SK-N-SH (cell line): ENCODE data around the gene FLRT2. TPM values are rescaled to one million over a fixed set of nuclear protein-coding genes. Genes with fewer than 3 reads are reported as not detected.

Experiments used
- CTCF ChIA-PET: fragments of 300-600, 350-600 bp; formaldehyde crosslinking; extraction: SDS; loops from one replicate; lab custom pipeline; 2021; lab: Yijun Ruan, JAX
- POLR2A ChIA-PET: fragments of 350-600 bp; sonication (Branson Sonifier 250); formaldehyde crosslinking; extraction: SDS; loops from one replicate; lab custom pipeline; 2020; ENCODE audit warnings: antibody characterized with exemption, inconsistent platforms; lab: Yijun Ruan, JAX
- DNase-seq: peaks from one replicate; pipeline ENCODE4 v3.0.0; 2012
- H2AFZ ChIP-seq: fragments of 200-600 bp; sonication (generic); 2 replicates; pipeline ENCODE4 v1.8.1; 2016; ENCODE audit warnings: antibody characterized with exemption, mild to moderate bottlenecking, low read depth
- H3F3A ChIP-seq: fragments of 200-600 bp; sonication (generic); replicated peaks from 2 replicates; pipeline ENCODE3; 2016; ENCODE audit warnings: antibody characterized with exemption, mild to moderate bottlenecking; ENCODE audit not compliant: insufficient read depth
- H3K27ac ChIP-seq, 2 experiments: fragments of 200-500 bp in 1 of 2; fragments of 200-600 bp in 1 of 2; sonication (Bioruptor generic) in 1 of 2; sonication (generic), shearing (Covaris generic) in 1 of 2; 2 replicates each; pipeline versions ENCODE4 v1.5.1 to v1.6.1; 2014 to 2016; ENCODE audit warnings: low read depth in 2 of 2, inconsistent platforms in 1 of 2, low read length in 1 of 2, mild to moderate bottlenecking in 1 of 2, mixed read lengths in 1 of 2
- H3K27me3 ChIP-seq: fragments of 200-600 bp; sonication (generic), shearing (Covaris generic); 2 replicates; pipeline ENCODE4 v1.6.1; 2016; ENCODE audit warnings: mixed run types; ENCODE audit not compliant: insufficient read depth
- H3K36me3 ChIP-seq, 2 experiments: fragments of 200-500 bp in 1 of 2; fragments of 200-600 bp in 1 of 2; sonication (Bioruptor generic) in 1 of 2; sonication (generic) in 1 of 2; replicated peaks in 1 of 2; 2 replicates each; pipeline versions ENCODE3 to v1.5.1; 2014 to 2016; ENCODE audit warnings: low read length in 1 of 2, mild to moderate bottlenecking in 1 of 2; ENCODE audit not compliant: insufficient read depth in 2 of 2, control insufficient read depth in 1 of 2
- H3K4me1 ChIP-seq, 2 experiments: fragments of 200-500 bp in 1 of 2; fragments of 200-600 bp in 1 of 2; sonication (Bioruptor generic) in 1 of 2; sonication (generic), shearing (Covaris generic) in 1 of 2; 2 replicates each; pipeline versions ENCODE4 v1.5.1 to v1.6.1; 2014 to 2016; ENCODE audit warnings: low read depth in 1 of 2, low read length in 1 of 2, mixed run types in 1 of 2; ENCODE audit not compliant: insufficient read depth in 2 of 2, control insufficient read depth in 1 of 2
- H3K4me2 ChIP-seq: fragments of 200-600 bp; sonication (generic), shearing (Covaris generic); 2 replicates; pipeline ENCODE4 v1.6.1; 2017; ENCODE audit warnings: mixed run types
- H3K4me3 ChIP-seq, 2 experiments: fragments of 200-500 bp in 1 of 2; fragments of 200-600 bp in 1 of 2; sonication (Bioruptor generic) in 1 of 2; sonication (generic), shearing (Covaris generic) in 1 of 2; 2 replicates each; pipeline versions ENCODE4 v1.5.1 to v1.8.1; 2014 to 2016; ENCODE audit warnings: low read depth in 2 of 2, inconsistent platforms in 1 of 2, low read length in 1 of 2, mild to moderate bottlenecking in 1 of 2, mixed read lengths in 1 of 2, moderate library complexity in 1 of 2
- H3K79me2 ChIP-seq: fragments of 200-600 bp; sonication (generic); 2 replicates; pipeline ENCODE4 v1.8.1; 2017; ENCODE audit warnings: mild to moderate bottlenecking; ENCODE audit not compliant: insufficient read depth
- H3K9ac ChIP-seq: fragments of 200-600 bp; sonication (generic); 2 replicates; pipeline ENCODE4 v1.6.1; 2017; ENCODE audit warnings: mixed run types
- H3K9me2 ChIP-seq: fragments of 200-600 bp; sonication (generic); 2 replicates; pipeline ENCODE4 v1.6.1; 2017; ENCODE audit warnings: mixed run types
- H3K9me3 ChIP-seq: fragments of 200-600 bp; sonication (generic); 2 replicates; pipeline ENCODE4 v1.6.1; 2017; ENCODE audit warnings: mixed run types, mild to moderate bottlenecking, moderate library complexity
- H4K20me1 ChIP-seq: fragments of 200-600 bp; sonication (generic); 2 replicates; pipeline ENCODE4 v1.6.1; 2017; ENCODE audit warnings: mild to moderate bottlenecking, mixed run types; ENCODE audit not compliant: insufficient read depth
- ELF1 ChIP-seq: IDR thresholded peaks from 2 replicates; pipeline ENCODE4 v1.4.0; 2012
- EP300 ChIP-seq, 2 experiments: IDR thresholded peaks; 2 replicates each; pipeline versions ENCODE4 v1.4.0 to v1.6.1; 2012; ENCODE audit warnings: borderline replicate concordance in 1 of 2, low read depth in 1 of 2, low read length in 1 of 2
- EZH2phosphoT487 ChIP-seq: fragments of 200-600 bp; sonication (generic); IDR thresholded peaks from 2 replicates; pipeline ENCODE4 v1.6.1; 2017; ENCODE audit warnings: low read depth, mixed run types, mild to moderate bottlenecking, antibody characterized with exemption, moderate library complexity, borderline replicate concordance
- FOXM1 ChIP-seq: IDR thresholded peaks from 2 replicates; pipeline ENCODE4 v1.4.0; 2012; ENCODE audit warnings: low read depth, mild to moderate bottlenecking
- GATA2 ChIP-seq: sonication (generic); formaldehyde crosslinking; IDR thresholded peaks from 2 replicates; pipeline ENCODE4 v1.5.0; 2020; ENCODE audit warnings: mild to moderate bottlenecking, missing genetic modification reagents
- JUND ChIP-seq: IDR thresholded peaks from 2 replicates; pipeline ENCODE4 v1.4.0; 2012
- MEF2A ChIP-seq: IDR thresholded peaks from 2 replicates; pipeline ENCODE4 v1.4.0; 2012; ENCODE audit warnings: low read depth, borderline replicate concordance
- MXI1 ChIP-seq: IDR thresholded peaks from 2 replicates; pipeline ENCODE4 v1.6.1; 2012; ENCODE audit warnings: mild to moderate bottlenecking, low read depth, low read length, improper control_type of control experiment
- PBX3 ChIP-seq: IDR thresholded peaks from 2 replicates; pipeline ENCODE4; 2012
- POLR2AphosphoS5 ChIP-seq: IDR thresholded peaks from 2 replicates; pipeline ENCODE4 v1.6.1; 2012; ENCODE audit warnings: low read depth, low read length
- RCOR1 ChIP-seq: fragments of 150-350 bp; IDR thresholded peaks from 2 replicates; pipeline ENCODE4 v1.6.1; 2017; ENCODE audit warnings: antibody characterized with exemption, low read length
- SIN3A ChIP-seq: IDR thresholded peaks from 2 replicates; pipeline ENCODE4 v1.6.1; 2012; ENCODE audit warnings: low read depth, mild to moderate bottlenecking, low read length, moderate library complexity, borderline replicate concordance
- TCF12 ChIP-seq: IDR thresholded peaks from 2 replicates; pipeline ENCODE4 v1.4.0; 2012
- YY1 ChIP-seq: IDR thresholded peaks from 2 replicates; pipeline ENCODE4 v1.4.0; 2012; ENCODE audit warnings: low read depth, mild to moderate bottlenecking
- WGBS: methylation state at CpG from one replicate; pipeline ENCODE4 v1.1.6; 2017; ENCODE audit warnings: low lambda C conversion rate; 5-methylcytosine and 5-hydroxymethylcytosine counted together
- polyA plus RNA-seq, 3 experiments: library from polyadenylated mRNA; depleted of rRNA; stranded (reverse); fragments of >200 nt; gene quantifications; 2 replicates each; pipeline ENCODE4 v1.2.3, GENCODE V29; 2012
- TF ChIP-seq, protein P1 (sequence below): fragments of 150-350 bp; IDR thresholded peaks from 2 replicates; pipeline ENCODE4 v1.6.1; 2017; ENCODE audit warnings: antibody characterized with exemption, low read length, low read depth, borderline replicate concordance
- TF ChIP-seq, protein P2 (sequence below): IDR thresholded peaks from 2 replicates; pipeline ENCODE4 v1.4.0; 2012; ENCODE audit warnings: low read depth, borderline replicate concordance

FLRT2 gene
- polyA plus RNA-seq, 1 of the 3 experiments (the other 2 are of a cell fraction): 10.8 TPM

DNA sequence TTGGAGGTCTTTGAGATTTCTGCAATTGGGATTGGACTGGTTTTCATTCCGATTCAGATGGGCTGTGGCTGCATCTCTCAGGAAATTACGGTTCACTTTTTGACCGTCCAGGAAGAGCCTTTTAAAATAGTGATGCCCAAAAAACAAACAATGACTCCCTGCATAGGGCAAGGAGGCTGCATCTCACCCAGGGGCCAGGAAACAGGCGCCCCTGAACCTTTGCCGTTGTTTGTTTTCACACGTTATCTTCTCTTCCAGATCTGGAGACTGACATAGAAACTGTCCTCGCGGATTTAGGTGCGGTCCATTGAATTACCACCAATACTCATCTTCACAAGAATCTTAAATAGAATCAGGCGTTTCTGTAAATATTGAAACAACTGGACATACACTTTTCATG lies 66.0 kb downstream of the FLRT2 start:
- H3F3A ChIP-seq: peaks cover 10% of the 10 kb centered on the region
- H3K79me2 ChIP-seq: peaks cover 30% of the 10 kb centered on the region; the same call in 1 of the 2 replicates
- no peaks in the 10 kb centered on the region for H3K9me3 ChIP-seq
- no peak overlapping the region for H3K9ac ChIP-seq
- H3K27ac ChIP-seq: no peak overlapping the region
- no peaks in the 10 kb centered on the region for H3K9me2 ChIP-seq
- TF ChIP-seq, protein P1, sequence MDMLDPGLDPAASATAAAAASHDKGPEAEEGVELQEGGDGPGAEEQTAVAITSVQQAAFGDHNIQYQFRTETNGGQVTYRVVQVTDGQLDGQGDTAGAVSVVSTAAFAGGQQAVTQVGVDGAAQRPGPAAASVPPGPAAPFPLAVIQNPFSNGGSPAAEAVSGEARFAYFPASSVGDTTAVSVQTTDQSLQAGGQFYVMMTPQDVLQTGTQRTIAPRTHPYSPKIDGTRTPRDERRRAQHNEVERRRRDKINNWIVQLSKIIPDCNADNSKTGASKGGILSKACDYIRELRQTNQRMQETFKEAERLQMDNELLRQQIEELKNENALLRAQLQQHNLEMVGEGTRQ: no peak
- TF ChIP-seq MEF2A: no peak
- TF ChIP-seq, protein P2, sequence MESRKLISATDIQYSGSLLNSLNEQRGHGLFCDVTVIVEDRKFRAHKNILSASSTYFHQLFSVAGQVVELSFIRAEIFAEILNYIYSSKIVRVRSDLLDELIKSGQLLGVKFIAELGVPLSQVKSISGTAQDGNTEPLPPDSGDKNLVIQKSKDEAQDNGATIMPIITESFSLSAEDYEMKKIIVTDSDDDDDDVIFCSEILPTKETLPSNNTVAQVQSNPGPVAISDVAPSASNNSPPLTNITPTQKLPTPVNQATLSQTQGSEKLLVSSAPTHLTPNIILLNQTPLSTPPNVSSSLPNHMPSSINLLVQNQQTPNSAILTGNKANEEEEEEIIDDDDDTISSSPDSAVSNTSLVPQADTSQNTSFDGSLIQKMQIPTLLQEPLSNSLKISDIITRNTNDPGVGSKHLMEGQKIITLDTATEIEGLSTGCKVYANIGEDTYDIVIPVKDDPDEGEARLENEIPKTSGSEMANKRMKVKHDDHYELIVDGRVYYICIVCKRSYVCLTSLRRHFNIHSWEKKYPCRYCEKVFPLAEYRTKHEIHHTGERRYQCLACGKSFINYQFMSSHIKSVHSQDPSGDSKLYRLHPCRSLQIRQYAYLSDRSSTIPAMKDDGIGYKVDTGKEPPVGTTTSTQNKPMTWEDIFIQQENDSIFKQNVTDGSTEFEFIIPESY: no peak
- TF ChIP-seq GATA2: no peak
- TF ChIP-seq EP300 (IDR thresholded peaks at IDR 0.05; ENCODE audit: borderline replicate concordance in 1 of 2, low read depth in 1 of 2, low read length in 1 of 2): no peak
- no peak for TF ChIP-seq POLR2AphosphoS5
- no peak for TF ChIP-seq RCOR1
- no peak for TF ChIP-seq JUND
- no peak for TF ChIP-seq FOXM1
- no peak for TF ChIP-seq SIN3A
- TF ChIP-seq EZH2phosphoT487: no peak
- no peak for TF ChIP-seq ELF1
- no peak for TF ChIP-seq TCF12
- no peak for TF ChIP-seq MXI1
- TF ChIP-seq PBX3: no peak
- TF ChIP-seq YY1: no peak
- TF ChIP-seq, all 33 proteins: peak for 0
- ChIA-PET POLR2A (no interaction called here), CTCF (interaction anchor here (2.4 kb wide), 1 partner anchor 9 kb away, joined by 9 read pairs; no protein-coding TSS in a partner anchor)
- H3K36me3 ChIP-seq: peaks cover 0 to 3% of the 10 kb centered on the region in 2 experiments
- H3K4me1 ChIP-seq: peaks cover 0 to 6% of the 10 kb centered on the region in 2 experiments; a peak in 1 of 4 replicates
- 78% methylated on average over 10 of the region's 10 CpGs for WGBS
- no peak for DNase-seq
- H3K4me2 ChIP-seq: no peak overlapping the region
- no peaks in the 10 kb centered on the region for H4K20me1 ChIP-seq
- H3K4me3 ChIP-seq: no peak overlapping the region
- no peaks in the 10 kb centered on the region for H3K27me3 ChIP-seq
- H2AFZ ChIP-seq: no peak overlapping the region
